ENCODE measurements around the gene GALNT13. TPM values are rescaled to one million over a fixed set of nuclear protein-coding genes. Genes with fewer than 3 reads are reported as not detected.

Gene GALNT13
- total RNA-seq, 2 experiments from 2014 or later = 0.26 to 0.64 TPM

- no peaks in the 10 kb centered on the region for H3K4me1 Mint-ChIP-seq
- POLR2A ChIA-PET = no interaction called here
- no peak overlapping the region for H3K4me3 Mint-ChIP-seq
- no peak overlapping the region for H3K27ac Mint-ChIP-seq
- ATAC-seq (ENCODE audit: low read depth) (no peak), DNase-seq (no peak)
- no peaks in the 10 kb centered on the region for H3K27me3 Mint-ChIP-seq
- no peaks in the 10 kb centered on the region for H3K36me3 Mint-ChIP-seq
- peaks cover 1% of the 10 kb centered on the region for H3K9me3 Mint-ChIP-seq
Observed at GRCh38 chr2:153972412-153972811, 100.7 kb downstream of the GALNT13 start.

- POLR2A ChIA-PET = no interaction called here
- Mint-ChIP-seq H3K36me3 (no peaks in the 10 kb centered on the region), H3K4me3 (no peak overlapping the region), H3K27ac (no peak overlapping the region), H3K9me3 (peaks cover 6% of the 10 kb centered on the region), H3K4me1 (no peaks in the 10 kb centered on the region), H3K27me3 (no peaks in the 10 kb centered on the region)
- DNase-seq = no peak
- no peak for ATAC-seq (ENCODE audit: low read depth)
Observed at GRCh38 chr2:153986488-153987229, 114.9 kb downstream of the GALNT13 start.

GRCh38 chr2:153990771-153991170, 119.0 kb downstream of the GALNT13 start:
- H3K36me3 Mint-ChIP-seq = no peaks in the 10 kb centered on the region
- DNase-seq (no peak), ATAC-seq (ENCODE audit: low read depth) (no peak)
- no peaks in the 10 kb centered on the region for H3K4me1 Mint-ChIP-seq
- H3K9me3 Mint-ChIP-seq = peaks cover 4% of the 10 kb centered on the region
- POLR2A ChIA-PET = no interaction called here
- no peak overlapping the region for H3K4me3 Mint-ChIP-seq
- H3K27ac Mint-ChIP-seq = no peak overlapping the region
- H3K27me3 Mint-ChIP-seq = no peaks in the 10 kb centered on the region

GRCh38 chr2:154013514-154013913, 141.8 kb downstream of the GALNT13 start:
- POLR2A ChIA-PET = no interaction called here
- H3K4me3 Mint-ChIP-seq = no peak overlapping the region
- H3K27me3 Mint-ChIP-seq = no peaks in the 10 kb centered on the region
- no peak for ATAC-seq (ENCODE audit: low read depth)
- no peaks in the 10 kb centered on the region for H3K36me3 Mint-ChIP-seq
- H3K27ac Mint-ChIP-seq = no peak overlapping the region
- peaks cover 12% of the 10 kb centered on the region for H3K9me3 Mint-ChIP-seq
- no peak for DNase-seq
- no peaks in the 10 kb centered on the region for H3K4me1 Mint-ChIP-seq

- Mint-ChIP-seq H3K9me3 (peaks cover 14% of the 10 kb centered on the region), H3K27ac (no peak overlapping the region), H3K36me3 (no peaks in the 10 kb centered on the region), H3K4me3 (no peak overlapping the region), H3K4me1 (no peaks in the 10 kb centered on the region), H3K27me3 (no peaks in the 10 kb centered on the region)
- ATAC-seq (ENCODE audit: low read depth) (no peak), DNase-seq (no peak)
- POLR2A ChIA-PET = no interaction called here
Observed at GRCh38 chr2:154015233-154015632, 143.5 kb downstream of the GALNT13 start.

- H3K4me3 Mint-ChIP-seq = no peak overlapping the region
- no peaks in the 10 kb centered on the region for H3K4me1 Mint-ChIP-seq
- H3K27ac Mint-ChIP-seq = no peak overlapping the region
- peaks cover 2% of the 10 kb centered on the region for H3K9me3 Mint-ChIP-seq
- no peaks in the 10 kb centered on the region for H3K27me3 Mint-ChIP-seq
- no peak for ATAC-seq (ENCODE audit: low read depth)
- no peak for DNase-seq
- POLR2A ChIA-PET = no interaction called here
- no peaks in the 10 kb centered on the region for H3K36me3 Mint-ChIP-seq
Observed at GRCh38 chr2:154029504-154029903, 157.8 kb downstream of the GALNT13 start.

- DNase-seq (no peak), ATAC-seq (ENCODE audit: low read depth) (no peak)
- POLR2A ChIA-PET = no interaction called here
- Mint-ChIP-seq H3K4me1 (no peaks in the 10 kb centered on the region), H3K27me3 (no peaks in the 10 kb centered on the region), H3K4me3 (no peak overlapping the region), H3K9me3 (no peaks in the 10 kb centered on the region), H3K27ac (no peak overlapping the region), H3K36me3 (no peaks in the 10 kb centered on the region)
Observed at GRCh38 chr2:154032220-154032619, 160.5 kb downstream of the GALNT13 start.

GRCh38 chr2:154046493-154046892, 174.8 kb downstream of the GALNT13 start:
- H3K27ac Mint-ChIP-seq = no peak overlapping the region
- H3K27me3 Mint-ChIP-seq = no peaks in the 10 kb centered on the region
- H3K9me3 Mint-ChIP-seq = peaks cover 2% of the 10 kb centered on the region
- POLR2A ChIA-PET = no interaction called here
- DNase-seq = no peak
- no peaks in the 10 kb centered on the region for H3K4me1 Mint-ChIP-seq
- no peak overlapping the region for H3K4me3 Mint-ChIP-seq
- H3K36me3 Mint-ChIP-seq = no peaks in the 10 kb centered on the region
- ATAC-seq (ENCODE audit: low read depth) = no peak

- DNase-seq = no peak
- no peaks in the 10 kb centered on the region for H3K27me3 Mint-ChIP-seq
- H3K4me3 Mint-ChIP-seq = no peak overlapping the region
- peaks cover 2% of the 10 kb centered on the region for H3K9me3 Mint-ChIP-seq
- POLR2A ChIA-PET = no interaction called here
- no peak overlapping the region for H3K27ac Mint-ChIP-seq
- H3K36me3 Mint-ChIP-seq = no peaks in the 10 kb centered on the region
- ATAC-seq (ENCODE audit: low read depth) = no peak
- H3K4me1 Mint-ChIP-seq = no peaks in the 10 kb centered on the region
Observed at GRCh38 chr2:154048905-154049304, 177.2 kb downstream of the GALNT13 start.

GRCh38 chr2:154049561-154049960, 177.8 kb downstream of the GALNT13 start:
- H3K9me3 Mint-ChIP-seq = peaks cover 2% of the 10 kb centered on the region
- no peak overlapping the region for H3K4me3 Mint-ChIP-seq
- no peak overlapping the region for H3K27ac Mint-ChIP-seq
- no peaks in the 10 kb centered on the region for H3K4me1 Mint-ChIP-seq
- ATAC-seq (ENCODE audit: low read depth) (no peak), DNase-seq (no peak)
- no peaks in the 10 kb centered on the region for H3K27me3 Mint-ChIP-seq
- POLR2A ChIA-PET = no interaction called here
- H3K36me3 Mint-ChIP-seq = no peaks in the 10 kb centered on the region

- POLR2A ChIA-PET = no interaction called here
- ATAC-seq (ENCODE audit: low read depth) (no peak), DNase-seq (no peak)
- no peaks in the 10 kb centered on the region for H3K27me3 Mint-ChIP-seq
- H3K27ac Mint-ChIP-seq = no peak overlapping the region
- H3K4me1 Mint-ChIP-seq = peaks cover 2% of the 10 kb centered on the region
- H3K9me3 Mint-ChIP-seq = peaks cover 1% of the 10 kb centered on the region
- no peak overlapping the region for H3K4me3 Mint-ChIP-seq
- H3K36me3 Mint-ChIP-seq = no peaks in the 10 kb centered on the region
Observed at GRCh38 chr2:154067124-154067523, 195.4 kb downstream of the GALNT13 start.

- Mint-ChIP-seq H3K4me3 (no peak overlapping the region), H3K36me3 (no peaks in the 10 kb centered on the region), H3K27me3 (no peaks in the 10 kb centered on the region), H3K27ac (no peak overlapping the region), H3K4me1 (no peaks in the 10 kb centered on the region), H3K9me3 (peaks cover 2% of the 10 kb centered on the region)
- ATAC-seq (ENCODE audit: low read depth) = no peak
- no peak for DNase-seq
- POLR2A ChIA-PET = no interaction called here
Observed at GRCh38 chr2:154078926-154079325, 207.2 kb downstream of the GALNT13 start.

GRCh38 chr2:154092571-154092970, 220.8 kb downstream of the GALNT13 start:
- no peak for ATAC-seq (ENCODE audit: low read depth)
- Mint-ChIP-seq H3K9me3 (no peaks in the 10 kb centered on the region), H3K4me3 (no peak overlapping the region), H3K36me3 (no peaks in the 10 kb centered on the region), H3K27me3 (no peaks in the 10 kb centered on the region), H3K27ac (no peak overlapping the region), H3K4me1 (no peaks in the 10 kb centered on the region)
- POLR2A ChIA-PET = interaction anchor here (0.6 kb wide), 1 partner anchor 54 kb away, joined by 3 read pairs; no protein-coding TSS in a partner anchor
- DNase-seq = no peak

- ATAC-seq (ENCODE audit: low read depth) = no peak
- no peak overlapping the region for H3K4me3 Mint-ChIP-seq
Observed at GRCh38 chr2:154093856-154094255, 222.1 kb downstream of the GALNT13 start.

More at GRCh38 chr2:154093856-154094255, 222.1 kb downstream of the GALNT13 start:
- Mint-ChIP-seq H3K4me1 (no peaks in the 10 kb centered on the region), H3K9me3 (no peaks in the 10 kb centered on the region), H3K36me3 (no peaks in the 10 kb centered on the region), H3K27ac (no peak overlapping the region), H3K27me3 (no peaks in the 10 kb centered on the region)
- POLR2A ChIA-PET = no interaction called here
- DNase-seq = no peak
